GM12873 (cell line): Measurements from ENCODE around the gene WASF2.

Experiments used
- TF ChIP-seq, protein P1 (sequence below): IDR thresholded peaks from 2 replicates; pipeline ENCODE4 v1.5.1; 2012; ENCODE audit warnings: low read depth, mild to moderate bottlenecking, moderate library complexity, low read length, control low read depth; ENCODE audit not compliant: insufficient read depth; ENCODE audit errors: missing control alignments

Gene WASF2

DNA sequence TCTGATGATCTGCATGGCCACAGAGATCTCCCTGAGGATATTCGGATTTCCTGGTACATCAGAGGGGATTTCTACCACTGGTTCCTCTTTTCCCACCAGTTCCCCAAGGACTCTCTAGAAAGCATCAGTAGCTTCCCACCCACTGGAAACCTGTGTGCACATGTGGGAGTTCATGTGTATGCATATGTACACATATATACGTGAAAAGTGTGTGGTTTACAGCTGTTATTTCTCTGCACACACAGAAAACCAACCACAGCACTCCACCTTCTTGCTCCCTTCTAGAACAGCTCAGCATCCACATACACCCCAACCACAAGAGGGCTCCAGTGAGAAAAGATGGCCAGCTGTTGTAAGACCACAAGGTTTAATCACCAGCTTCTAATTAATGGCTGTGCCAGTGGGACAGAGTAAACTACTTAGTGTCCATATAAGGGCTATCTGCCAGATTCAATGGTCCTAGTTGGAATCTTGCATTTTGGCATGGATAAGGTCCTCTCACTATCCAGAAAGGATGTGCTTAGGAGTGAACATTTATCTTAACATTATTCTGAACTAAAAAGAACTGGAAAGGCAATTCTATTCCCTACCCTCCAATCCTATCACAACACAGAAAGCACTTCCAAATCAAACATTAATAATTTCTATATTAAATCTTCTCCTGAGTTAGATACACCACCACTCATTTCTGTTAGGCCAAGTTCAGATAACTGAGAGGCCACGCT, 73.4 kb downstream of the WASF2 start:
- TF ChIP-seq, protein P1, sequence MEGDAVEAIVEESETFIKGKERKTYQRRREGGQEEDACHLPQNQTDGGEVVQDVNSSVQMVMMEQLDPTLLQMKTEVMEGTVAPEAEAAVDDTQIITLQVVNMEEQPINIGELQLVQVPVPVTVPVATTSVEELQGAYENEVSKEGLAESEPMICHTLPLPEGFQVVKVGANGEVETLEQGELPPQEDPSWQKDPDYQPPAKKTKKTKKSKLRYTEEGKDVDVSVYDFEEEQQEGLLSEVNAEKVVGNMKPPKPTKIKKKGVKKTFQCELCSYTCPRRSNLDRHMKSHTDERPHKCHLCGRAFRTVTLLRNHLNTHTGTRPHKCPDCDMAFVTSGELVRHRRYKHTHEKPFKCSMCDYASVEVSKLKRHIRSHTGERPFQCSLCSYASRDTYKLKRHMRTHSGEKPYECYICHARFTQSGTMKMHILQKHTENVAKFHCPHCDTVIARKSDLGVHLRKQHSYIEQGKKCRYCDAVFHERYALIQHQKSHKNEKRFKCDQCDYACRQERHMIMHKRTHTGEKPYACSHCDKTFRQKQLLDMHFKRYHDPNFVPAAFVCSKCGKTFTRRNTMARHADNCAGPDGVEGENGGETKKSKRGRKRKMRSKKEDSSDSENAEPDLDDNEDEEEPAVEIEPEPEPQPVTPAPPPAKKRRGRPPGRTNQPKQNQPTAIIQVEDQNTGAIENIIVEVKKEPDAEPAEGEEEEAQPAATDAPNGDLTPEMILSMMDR, result peak; percentile 85

- TF ChIP-seq, protein P1, result no peak
Observed at GRCh38 chr1:27414091-27414490, 75.9 kb downstream of the WASF2 start.

DNA sequence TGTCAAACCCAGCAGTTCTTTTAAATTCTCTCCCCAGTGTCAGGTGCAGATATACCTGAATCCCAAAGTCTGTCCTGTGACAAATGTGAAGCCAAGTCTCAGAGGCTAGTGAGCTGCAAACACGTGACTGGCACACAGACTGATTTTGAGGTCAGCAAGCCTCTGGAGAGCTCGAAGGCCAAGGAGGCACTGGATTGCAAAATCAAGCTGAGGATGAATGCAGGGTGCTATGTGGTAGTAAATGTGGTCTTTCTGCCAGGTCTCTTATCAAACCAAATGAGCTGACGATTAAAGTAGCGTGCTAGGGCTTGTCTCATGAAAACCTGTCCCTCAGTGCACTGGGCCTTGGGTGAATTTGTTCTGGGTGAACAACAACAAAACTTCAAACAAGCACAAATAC, 77.0 kb downstream of the WASF2 start:
- TF ChIP-seq, protein P1, result no peak

DNA sequence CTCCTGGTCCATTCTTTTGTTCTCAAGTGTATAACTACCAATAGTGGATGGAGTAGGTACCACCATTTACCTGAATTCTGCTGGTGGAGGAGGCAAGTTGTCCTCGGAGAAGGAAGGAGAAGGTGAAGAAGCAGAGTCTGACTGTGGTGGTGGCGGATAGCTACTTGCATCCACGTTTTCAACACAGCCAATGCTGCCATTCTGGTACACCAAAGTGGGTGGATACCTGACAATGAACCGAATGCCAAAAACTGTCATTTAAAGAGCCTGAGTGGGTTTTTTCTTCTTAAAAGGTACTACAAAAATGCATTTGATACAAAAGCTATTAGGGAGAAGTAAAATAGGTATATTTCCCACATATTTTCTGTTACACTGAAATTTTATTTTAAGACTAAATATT, 77.5 kb downstream of the WASF2 start:
- TF ChIP-seq, protein P1, result no peak

GRCh38 chr1:27410709-27411108, 79.3 kb downstream of the WASF2 start:
- TF ChIP-seq, protein P1, result no peak

DNA sequence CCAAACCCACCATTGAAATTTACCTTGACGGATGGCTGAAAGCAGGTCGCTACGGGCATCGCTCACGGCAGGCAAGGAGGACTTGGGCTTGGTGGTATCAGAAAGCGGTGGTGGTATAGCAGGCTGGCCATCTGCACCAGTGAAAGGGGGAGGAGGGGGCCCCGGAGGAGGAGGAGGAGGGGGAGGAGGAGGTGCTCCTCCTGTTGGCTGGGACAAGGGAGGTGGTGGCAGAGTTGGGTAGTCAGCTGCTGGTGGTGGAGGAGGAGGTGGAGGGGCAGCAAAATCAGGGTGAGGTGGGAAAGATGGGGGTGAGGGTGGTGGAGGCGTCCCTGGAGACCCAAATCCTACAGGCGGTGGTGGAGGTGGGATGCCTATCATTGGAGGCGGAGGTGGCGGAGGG, 80.3 kb downstream of the WASF2 start:
- TF ChIP-seq, protein P1, result no peak

DNA sequence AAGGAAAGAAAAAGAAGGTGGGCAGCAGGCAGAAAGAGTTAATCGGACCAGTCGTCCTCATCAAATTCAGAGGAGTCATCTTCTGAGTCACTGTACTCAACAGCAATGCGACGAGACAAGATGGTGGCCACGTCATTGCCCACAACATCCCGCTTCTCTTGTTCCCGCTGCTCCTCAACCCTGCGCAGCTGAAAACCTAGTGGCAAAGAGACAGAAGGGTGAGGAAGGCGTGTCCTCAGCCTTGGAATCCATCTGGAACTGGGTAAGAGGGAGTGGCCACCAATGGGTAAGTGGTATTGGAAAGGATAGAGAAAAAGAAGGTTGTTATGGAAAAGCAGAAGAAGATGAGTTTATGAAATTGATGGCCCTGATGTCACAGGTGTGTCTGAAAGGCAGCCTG, 81.8 kb downstream of the WASF2 start:
- TF ChIP-seq, protein P1, result no peak
